Neutrophil (primary cell): ENCODE results near the gene NTM.
"Not testable (repeated sequence)": the region's sequence is repeated elsewhere in the genome, so short reads cannot be mapped to it uniquely, and the experiment has no call there.

ENCODE experiments used
- H3K27ac ChIP-seq: fragments of 200-600 bp; sonication (generic); 2 replicates; pipeline ENCODE4 v1.5.1; 2016; ENCODE audit warnings: mild to moderate bottlenecking, moderate library complexity
- H3K27me3 ChIP-seq: fragments of 200-600 bp; sonication (generic); 2 replicates; pipeline ENCODE4 v1.6.0; 2016; ENCODE audit warnings: mild to moderate bottlenecking
- H3K36me3 ChIP-seq: fragments of 200-600 bp; sonication (generic); 2 replicates; pipeline ENCODE4 v1.5.1; 2017
- H3K4me1 ChIP-seq, 2 experiments: fragments of 200-600 bp in 1 of 2; sonication (generic) in 1 of 2; 1 replicate in 1 of 2; 2 replicates in 1 of 2; pipeline versions ENCODE4 v1.5.1 to v1.6.1; 2013 to 2016; ENCODE audit warnings: low read depth in 1 of 2, low read length in 1 of 2, mild to moderate bottlenecking in 1 of 2, moderate library complexity in 1 of 2; ENCODE audit not compliant: control insufficient read depth in 1 of 2, insufficient read depth in 1 of 2
- H3K4me3 ChIP-seq, 2 experiments: fragments of 200-600 bp in 1 of 2; sonication (generic) in 1 of 2; 1 replicate in 1 of 2; 2 replicates in 1 of 2; pipeline ENCODE4 v1.5.1; 2013 to 2016; ENCODE audit warnings: low read depth in 1 of 2, low read length in 1 of 2, mild to moderate bottlenecking in 1 of 2, moderate library complexity in 1 of 2
- H3K9me3 ChIP-seq: fragments of 200-600 bp; sonication (generic); 2 replicates; pipeline ENCODE4 v1.5.1; 2016
- CTCF ChIP-seq: fragments of 200-600 bp; sonication (generic); IDR thresholded peaks from 2 replicates; pipeline ENCODE4 v1.5.1; 2016; ENCODE audit warnings: antibody characterized with exemption

Gene NTM

GRCh38 chr11:132068556-132068955 lies 698.1 kb downstream of the NTM start:
- no peak overlapping the region for H3K4me3 ChIP-seq
- no peaks in the 10 kb centered on the region for H3K27me3 ChIP-seq
- H3K4me1 ChIP-seq: no peaks in the 10 kb centered on the region
- H3K27ac ChIP-seq: no peak overlapping the region
- no peaks in the 10 kb centered on the region for H3K9me3 ChIP-seq
- H3K36me3 ChIP-seq: no peaks in the 10 kb centered on the region
- no peak for TF ChIP-seq CTCF

- not testable (repeated sequence) for H3K36me3 ChIP-seq, H3K4me1 ChIP-seq, H3K27me3 ChIP-seq, H3K9me3 ChIP-seq, H3K27ac ChIP-seq, H3K4me3 ChIP-seq
Measured at GRCh38 chr11:132069593-132069992, 699.2 kb downstream of the NTM start.

GRCh38 chr11:132070907-132071306 lies 700.5 kb downstream of the NTM start:
- H3K27ac ChIP-seq, H3K4me1 ChIP-seq, H3K4me3 ChIP-seq, H3K27me3 ChIP-seq, H3K36me3 ChIP-seq, H3K9me3 ChIP-seq: not testable (repeated sequence)

- TF ChIP-seq CTCF: no peak
- Histone ChIP-seq H3K36me3 (no peaks in the 10 kb centered on the region), H3K4me1 (no peaks in the 10 kb centered on the region), H3K4me3 (no peak overlapping the region), H3K27me3 (no peaks in the 10 kb centered on the region), H3K9me3 (no peaks in the 10 kb centered on the region), H3K27ac (no peak overlapping the region)
Measured at GRCh38 chr11:132072044-132072857, 701.8 kb downstream of the NTM start.

GRCh38 chr11:132072858-132073211 lies 702.4 kb downstream of the NTM start:
- H3K27me3 ChIP-seq: no peaks in the 10 kb centered on the region
- no peaks in the 10 kb centered on the region for H3K9me3 ChIP-seq
- no peak overlapping the region for H3K4me3 ChIP-seq
- no peak for TF ChIP-seq CTCF
- H3K27ac ChIP-seq: no peak overlapping the region
- H3K36me3 ChIP-seq: no peaks in the 10 kb centered on the region
- H3K4me1 ChIP-seq: no peaks in the 10 kb centered on the region

- Histone ChIP-seq H3K27ac (no peak overlapping the region), H3K36me3 (no peaks in the 10 kb centered on the region), H3K9me3 (no peaks in the 10 kb centered on the region), H3K4me1 (no peaks in the 10 kb centered on the region), H3K4me3 (no peak overlapping the region), H3K27me3 (no peaks in the 10 kb centered on the region)
- no peak for TF ChIP-seq CTCF
Measured at GRCh38 chr11:132073787-132074186, 703.4 kb downstream of the NTM start.
